A673 (cell line): ENCODE data around the gene GRHL3. TPM values are rescaled to one million over a fixed set of nuclear protein-coding genes. Genes with fewer than 3 reads are reported as not detected.

Experiments
- BruUV-seq: library from RNA; stranded (reverse); fragments of 400-500 nt; replicated peaks from 2 replicates; lab custom pipeline; 2021; lab: Mats Ljungman, UMichigan
- CTCF ChIA-PET: fragments of 300-600 bp; sonication (Branson Sonifier 250); formaldehyde crosslinking; loops from one replicate; lab custom pipeline; 2022; ENCODE audit warnings: antibody characterized with exemption; lab: Charles Lee
- POLR2A ChIA-PET: fragments of 300-600 bp; sonication (Branson Sonifier 250); formaldehyde crosslinking; loops from one replicate; lab custom pipeline; 2022; ENCODE audit warnings: antibody characterized with exemption; ENCODE audit not compliant: low non-redundant PET; lab: Charles Lee
- DNase-seq: peaks from one replicate; pipeline ENCODE4 v3.0.0-alpha.2; 2015; ENCODE audit warnings: low spot score
- H3K27ac ChIP-seq: fragments of 200-600 bp; sonication (generic); 2 replicates; pipeline ENCODE4 v1.5.1; 2016; ENCODE audit warnings: mixed run types, low read depth, mild to moderate bottlenecking, mixed read lengths, antibody characterized with exemption, low read length; ENCODE audit not compliant: poor library complexity, severe bottlenecking
- H3K27me3 ChIP-seq: fragments of 200-600 bp; sonication (generic); replicated peaks from 2 replicates; pipeline ENCODE4 v1.6.1; 2017; ENCODE audit warnings: mixed run types, low read depth, mild to moderate bottlenecking, mixed read lengths, antibody characterized with exemption, low read length; ENCODE audit not compliant: insufficient read depth, poor library complexity
- H3K36me3 ChIP-seq: fragments of 200-600 bp; sonication (generic); 2 replicates; pipeline ENCODE4 v1.6.1; 2016; ENCODE audit warnings: mixed run types, mild to moderate bottlenecking, mixed read lengths, antibody characterized with exemption, low read length; ENCODE audit not compliant: insufficient read depth, poor library complexity, severe bottlenecking
- H3K4me1 ChIP-seq: fragments of 200-600 bp; sonication (generic); 2 replicates; pipeline ENCODE4 v1.6.1; 2017; ENCODE audit warnings: mixed run types, mild to moderate bottlenecking, mixed read lengths, antibody characterized with exemption, low read length; ENCODE audit not compliant: insufficient read depth, poor library complexity, severe bottlenecking
- H3K4me3 ChIP-seq: fragments of 200-600 bp; sonication (generic); 2 replicates; pipeline ENCODE4 v1.5.1; 2016; ENCODE audit warnings: low read depth, mixed run types, mild to moderate bottlenecking, mixed read lengths, low read length; ENCODE audit not compliant: poor library complexity, severe bottlenecking
- H3K9me3 ChIP-seq: fragments of 200-600 bp; sonication (generic); 2 replicates; pipeline ENCODE4 v1.6.1; 2016; ENCODE audit warnings: mixed run types, low read depth, mild to moderate bottlenecking, mixed read lengths, antibody characterized with exemption, low read length; ENCODE audit not compliant: poor library complexity, severe bottlenecking
- CTCF ChIP-seq: fragments of 300-800, 200-600 bp; sonication (generic); conservative IDR thresholded peaks from 2 replicates; pipeline ENCODE4 v1.5.1; 2017; ENCODE audit warnings: low read depth, mild to moderate bottlenecking, antibody characterized with exemption, low read length, moderate library complexity, mixed read lengths
- EZH2 ChIP-seq: fragments of 200-600 bp; sonication (generic); IDR thresholded peaks from 2 replicates; pipeline ENCODE4 v1.6.1; 2017; ENCODE audit warnings: borderline replicate concordance, low read depth, mild to moderate bottlenecking, mixed read lengths, antibody characterized with exemption, low read length; ENCODE audit not compliant: poor library complexity, severe bottlenecking
- intact Hi-C: fragments of 100-400 bp; cut with micrococcal nuclease; formaldehyde crosslinking; loops from one replicate; pipeline ENCODE4 v1.10.0; 2022; ENCODE audit not compliant: unreplicated experiment
- total RNA-seq: library from RNA; stranded (reverse); gene quantifications from 2 replicates; pipeline ENCODE4 v1.2.3, GENCODE V29; 2021

The GRHL3 gene
- total RNA-seq, 1 experiment from 2014 or later: not detected

- Histone ChIP-seq H3K4me1 (peaks cover 19% of the 10 kb centered on the region), H3K4me3 (no peak overlapping the region), H3K27ac (no peak overlapping the region), H3K27me3 (no peaks in the 10 kb centered on the region), H3K36me3 (no peaks in the 10 kb centered on the region), H3K9me3 (no peaks in the 10 kb centered on the region)
- no peak for DNase-seq
- ChIA-PET POLR2A (no interaction called here), CTCF (no interaction called here)
- BruUV-seq: no TSS peak
- TF ChIP-seq CTCF (no peak), EZH2 (no peak)
- intact Hi-C loops: no loop called here
Measured at GRCh38 chr1:24315391-24315790, 3.8 kb upstream of the GRHL3 start.

- no peak for DNase-seq
- Histone ChIP-seq H3K27me3 (no peaks in the 10 kb centered on the region), H3K4me3 (no peak overlapping the region), H3K27ac (no peak overlapping the region), H3K36me3 (no peaks in the 10 kb centered on the region), H3K4me1 (peaks cover 24% of the 10 kb centered on the region), H3K9me3 (no peaks in the 10 kb centered on the region)
- POLR2A ChIA-PET: no interaction called here
- no peak for TF ChIP-seq CTCF
- BruUV-seq: no TSS peak
- intact Hi-C loops: no loop called here
- CTCF ChIA-PET: no interaction called here
Measured at GRCh38 chr1:24316645-24317044, 2.5 kb upstream of the GRHL3 start.

DNA sequence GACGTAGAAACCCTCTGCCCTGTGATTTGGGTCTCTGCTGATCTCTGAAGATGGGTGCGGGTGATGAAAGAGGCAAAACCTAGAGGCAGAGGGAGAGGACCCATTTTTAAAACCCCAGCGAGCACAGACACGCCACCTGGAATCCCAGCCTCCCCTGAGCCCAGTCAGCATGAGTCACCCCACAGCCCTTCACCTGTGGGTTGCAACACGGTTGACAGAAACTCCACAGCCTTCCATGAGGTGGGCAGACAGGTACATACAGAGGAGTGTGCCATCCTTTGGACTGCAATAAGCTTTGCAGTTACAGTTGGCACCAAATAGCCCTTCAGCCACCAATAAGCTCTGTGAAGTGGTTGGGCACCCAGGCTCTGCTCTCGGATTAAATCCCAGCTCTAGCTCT lies 2.1 kb upstream of the GRHL3 start:
- H3K27ac ChIP-seq: no peak overlapping the region
- no peak for DNase-seq
- peaks cover 29% of the 10 kb centered on the region for H3K4me1 ChIP-seq
- CTCF ChIA-PET: no interaction called here
- H3K36me3 ChIP-seq: no peaks in the 10 kb centered on the region
- H3K4me3 ChIP-seq: no peak overlapping the region
- intact Hi-C loops: no loop called here
- no peaks in the 10 kb centered on the region for H3K9me3 ChIP-seq
- no TSS peak for BruUV-seq
- POLR2A ChIA-PET: no interaction called here
- TF ChIP-seq CTCF (no peak), EZH2 (no peak)
- no peaks in the 10 kb centered on the region for H3K27me3 ChIP-seq
